Gastroesophageal sphincter (tissue), 3 donors: ENCODE results near the gene MTHFD1L.

Experiments
- EP300 ChIP-seq: sonication (generic); formaldehyde crosslinking; IDR thresholded peaks from one replicate; pipeline ENCODE4 v1.6.1; 2017; ENCODE audit warnings: antibody characterized with exemption, mild to moderate bottlenecking
- POLR2A ChIP-seq, 2 donors: fragments of 450-650 bp; IDR thresholded peaks; one replicate each; pipeline ENCODE4 v1.6.1; 2017; ENCODE audit warnings: antibody characterized with exemption in 2 of 2, mild to moderate bottlenecking in 2 of 2, moderate library complexity in 1 of 2
- POLR2AphosphoS5 ChIP-seq: sonication (generic); formaldehyde crosslinking; IDR thresholded peaks from one replicate; pipeline ENCODE4 v1.6.1; 2017; ENCODE audit warnings: antibody characterized with exemption
- TF ChIP-seq, protein P1 (sequence below), 4 experiments: fragments of 200-600 bp in 2 of 4; fragments of 450-650 bp in 2 of 4; sonication (generic) in 1 of 4; IDR thresholded peaks; one replicate each; pipeline ENCODE4 v1.5.1; 2017 to 2019; ENCODE audit warnings: antibody characterized with exemption in 4 of 4, mild to moderate bottlenecking in 2 of 4, moderate library complexity in 2 of 4

DNA sequence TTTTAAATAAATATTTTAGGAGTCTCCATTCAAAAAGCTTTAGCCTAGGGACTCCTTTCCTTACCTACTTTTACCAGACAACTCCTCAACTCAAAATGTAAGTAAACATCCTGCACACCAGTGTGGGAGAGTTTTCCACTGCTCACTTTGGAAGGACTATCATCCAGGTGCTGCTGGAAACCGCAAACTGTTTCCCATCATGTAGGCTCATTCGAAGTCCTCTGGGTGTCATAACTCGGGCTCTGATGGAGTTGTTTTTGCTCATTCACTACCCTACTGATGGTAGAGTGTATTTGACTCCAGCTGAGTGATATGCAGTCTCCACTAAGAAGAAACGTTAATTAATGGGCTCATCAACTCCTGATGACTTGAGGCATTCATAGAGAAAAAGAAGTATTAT is 237.8 kb downstream of the MTHFD1L start:
- TF ChIP-seq POLR2A (IDR thresholded peaks at IDR 0.05): no peak
- TF ChIP-seq, protein P1, sequence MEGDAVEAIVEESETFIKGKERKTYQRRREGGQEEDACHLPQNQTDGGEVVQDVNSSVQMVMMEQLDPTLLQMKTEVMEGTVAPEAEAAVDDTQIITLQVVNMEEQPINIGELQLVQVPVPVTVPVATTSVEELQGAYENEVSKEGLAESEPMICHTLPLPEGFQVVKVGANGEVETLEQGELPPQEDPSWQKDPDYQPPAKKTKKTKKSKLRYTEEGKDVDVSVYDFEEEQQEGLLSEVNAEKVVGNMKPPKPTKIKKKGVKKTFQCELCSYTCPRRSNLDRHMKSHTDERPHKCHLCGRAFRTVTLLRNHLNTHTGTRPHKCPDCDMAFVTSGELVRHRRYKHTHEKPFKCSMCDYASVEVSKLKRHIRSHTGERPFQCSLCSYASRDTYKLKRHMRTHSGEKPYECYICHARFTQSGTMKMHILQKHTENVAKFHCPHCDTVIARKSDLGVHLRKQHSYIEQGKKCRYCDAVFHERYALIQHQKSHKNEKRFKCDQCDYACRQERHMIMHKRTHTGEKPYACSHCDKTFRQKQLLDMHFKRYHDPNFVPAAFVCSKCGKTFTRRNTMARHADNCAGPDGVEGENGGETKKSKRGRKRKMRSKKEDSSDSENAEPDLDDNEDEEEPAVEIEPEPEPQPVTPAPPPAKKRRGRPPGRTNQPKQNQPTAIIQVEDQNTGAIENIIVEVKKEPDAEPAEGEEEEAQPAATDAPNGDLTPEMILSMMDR (IDR thresholded peaks at IDR 0.05): no peak
- TF ChIP-seq EP300: no peak
- TF ChIP-seq POLR2AphosphoS5: no peak
